Mucosa of stomach (tissue), 1 donor: ENCODE data around the gene HTT.

ENCODE experiments used
- H3K27me3 ChIP-seq: one replicate; pipeline ENCODE4 v1.7.0; 2013; ENCODE audit warnings: mild to moderate bottlenecking, low read length; ENCODE audit not compliant: control insufficient read depth, insufficient read depth
- H3K36me3 ChIP-seq: one replicate; pipeline ENCODE4 v1.7.0; 2013; ENCODE audit warnings: low read length; ENCODE audit not compliant: control insufficient read depth, insufficient read depth
- H3K4me1 ChIP-seq: one replicate; pipeline ENCODE4 v1.7.0; 2013; ENCODE audit warnings: mild to moderate bottlenecking, low read length; ENCODE audit not compliant: control insufficient read depth, insufficient read depth
- H3K4me3 ChIP-seq: one replicate; pipeline ENCODE4 v1.7.0; 2013; ENCODE audit warnings: low read length
- H3K9ac ChIP-seq: one replicate; pipeline ENCODE4 v1.7.0; 2013; ENCODE audit warnings: mild to moderate bottlenecking, low read length, moderate library complexity
- H3K9me3 ChIP-seq: one replicate; pipeline ENCODE4 v1.7.0; 2013; ENCODE audit warnings: mild to moderate bottlenecking, low read length, moderate library complexity; ENCODE audit not compliant: control insufficient read depth
- donor health status: Pancreatic carcinoma.

HTT gene

DNA sequence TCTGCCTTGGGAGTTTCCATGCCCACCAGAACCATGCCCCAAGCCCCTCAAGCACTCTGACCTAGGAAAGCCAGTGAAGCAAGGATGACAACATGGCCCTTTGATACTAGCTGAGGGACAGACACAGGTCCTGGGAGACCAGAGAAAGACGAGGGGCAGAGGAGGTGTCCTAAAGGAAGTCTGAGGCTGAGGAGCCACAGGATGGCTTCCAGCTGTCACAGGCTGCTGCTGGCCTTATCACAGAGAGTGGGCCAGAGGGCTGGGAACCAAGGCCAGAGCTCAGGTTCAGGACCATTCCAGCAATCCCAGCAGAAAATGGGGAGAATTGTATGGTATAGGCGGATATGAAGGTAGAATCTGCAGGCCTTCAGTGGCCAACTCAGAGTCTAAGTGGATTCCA, 142.8 kb downstream of the HTT start:
- peaks cover 33% of the 10 kb centered on the region for H3K36me3 ChIP-seq

DNA sequence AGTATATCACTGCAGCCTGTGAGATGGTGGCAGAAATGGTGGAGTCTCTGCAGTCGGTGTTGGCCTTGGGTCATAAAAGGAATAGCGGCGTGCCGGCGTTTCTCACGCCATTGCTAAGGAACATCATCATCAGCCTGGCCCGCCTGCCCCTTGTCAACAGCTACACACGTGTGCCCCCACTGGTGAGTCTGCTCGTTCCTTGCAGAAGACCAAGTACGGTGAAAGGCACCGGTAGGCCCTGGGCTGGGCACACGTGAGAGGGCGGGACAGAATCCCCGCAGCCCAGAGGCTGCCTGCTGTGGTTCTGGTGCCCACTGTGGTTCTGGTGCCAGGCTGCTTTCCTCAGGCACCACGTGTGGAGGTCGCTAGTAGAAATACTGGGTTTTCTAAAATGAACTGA, 143.3 kb downstream of the HTT start:
- Histone ChIP-seq H3K4me1 (no peaks in the 10 kb centered on the region), H3K27me3 (no peaks in the 10 kb centered on the region), H3K9me3 (no peaks in the 10 kb centered on the region), H3K9ac (no peak overlapping the region), H3K36me3 (peaks cover 29% of the 10 kb centered on the region), H3K4me3 (no peak overlapping the region)

More for the DNA sequence above, 142.8 kb downstream of the HTT start:
- H3K4me1 ChIP-seq: no peaks in the 10 kb centered on the region
- no peaks in the 10 kb centered on the region for H3K9me3 ChIP-seq
- no peak overlapping the region for H3K4me3 ChIP-seq
- H3K27me3 ChIP-seq: no peaks in the 10 kb centered on the region
- H3K9ac ChIP-seq: no peak overlapping the region

DNA sequence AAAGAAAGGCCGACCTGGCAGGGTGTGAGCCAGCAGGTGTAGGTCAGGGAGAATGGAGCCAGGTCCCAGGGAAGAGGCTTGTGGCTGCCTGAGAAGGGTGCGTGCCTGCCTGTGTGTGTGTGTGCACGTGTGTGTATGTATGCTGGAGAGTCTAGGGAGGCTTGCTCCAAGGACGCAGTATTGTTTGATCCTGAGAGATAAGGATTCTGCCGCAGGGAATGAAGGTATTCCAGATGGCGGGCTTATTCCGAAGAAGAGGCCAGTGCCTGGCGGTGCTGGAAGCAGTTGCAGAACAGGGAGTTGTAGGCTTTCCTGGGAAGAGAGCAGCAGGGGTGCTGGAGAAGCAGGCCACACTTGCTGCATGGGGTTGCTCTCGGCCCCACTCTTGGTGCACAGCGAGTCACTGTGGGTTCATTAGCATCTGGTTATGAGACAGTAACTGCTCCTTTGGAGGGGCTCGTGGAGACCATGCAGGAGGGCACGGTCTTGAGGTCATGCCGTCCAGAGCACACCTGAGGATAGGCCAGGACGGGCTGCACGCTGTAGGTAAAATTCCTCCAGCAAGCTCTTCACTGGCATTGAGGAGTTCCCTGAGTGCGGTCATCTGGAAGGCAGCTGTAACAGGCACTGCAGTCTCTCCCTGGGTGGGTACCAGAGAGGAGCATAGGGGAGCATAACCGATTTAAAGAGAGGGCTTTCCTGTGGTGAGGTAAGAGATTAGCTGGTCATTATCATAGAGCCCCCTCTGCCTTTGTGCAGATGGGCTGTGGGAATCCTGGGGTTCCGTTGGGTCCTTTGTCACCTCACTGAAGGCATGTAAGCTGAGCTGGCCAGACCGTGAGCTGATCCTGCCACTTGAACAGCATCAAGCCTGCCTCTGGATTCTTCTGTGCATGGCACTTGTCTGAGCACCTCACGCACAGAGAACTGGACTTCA, 144.6 kb downstream of the HTT start:
- Histone ChIP-seq H3K27me3 (no peaks in the 10 kb centered on the region), H3K4me3 (no peak overlapping the region), H3K9me3 (no peaks in the 10 kb centered on the region), H3K36me3 (peaks cover 27% of the 10 kb centered on the region), H3K9ac (no peak overlapping the region), H3K4me1 (no peaks in the 10 kb centered on the region)

DNA sequence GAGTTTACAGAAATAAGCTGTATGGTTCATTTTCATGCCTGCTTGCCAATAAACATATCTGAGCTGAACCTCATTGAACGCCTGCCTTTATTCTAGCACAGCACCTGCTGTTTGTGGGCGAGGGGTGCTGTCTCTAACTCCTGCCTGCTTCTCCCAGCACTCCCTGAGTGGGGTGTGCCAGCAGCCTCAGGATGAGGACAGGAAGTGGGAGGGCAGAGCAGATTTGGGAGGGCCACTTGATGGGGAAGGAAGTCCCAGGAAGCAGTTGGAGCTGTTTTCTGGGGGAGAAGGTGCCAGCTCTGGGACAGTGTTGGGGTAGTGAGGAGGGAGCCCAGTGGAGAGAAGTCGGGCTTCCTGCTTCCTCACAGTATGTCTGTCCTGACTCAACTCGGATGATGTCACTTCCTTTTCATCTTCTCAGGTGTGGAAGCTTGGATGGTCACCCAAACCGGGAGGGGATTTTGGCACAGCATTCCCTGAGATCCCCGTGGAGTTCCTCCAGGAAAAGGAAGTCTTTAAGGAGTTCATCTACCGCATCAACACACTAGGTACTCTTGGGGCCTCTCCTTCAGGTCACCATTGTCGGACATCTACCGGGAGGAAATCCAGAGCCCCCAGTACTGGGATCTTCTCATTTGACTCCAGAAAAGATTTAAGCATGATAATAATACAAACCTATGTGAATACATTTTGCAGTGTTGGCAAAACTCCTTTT, 145.4 kb downstream of the HTT start:
- Histone ChIP-seq H3K9me3 (no peaks in the 10 kb centered on the region), H3K36me3 (peaks cover 27% of the 10 kb centered on the region), H3K9ac (no peak overlapping the region), H3K27me3 (no peaks in the 10 kb centered on the region), H3K4me3 (no peak overlapping the region), H3K4me1 (no peaks in the 10 kb centered on the region)

DNA sequence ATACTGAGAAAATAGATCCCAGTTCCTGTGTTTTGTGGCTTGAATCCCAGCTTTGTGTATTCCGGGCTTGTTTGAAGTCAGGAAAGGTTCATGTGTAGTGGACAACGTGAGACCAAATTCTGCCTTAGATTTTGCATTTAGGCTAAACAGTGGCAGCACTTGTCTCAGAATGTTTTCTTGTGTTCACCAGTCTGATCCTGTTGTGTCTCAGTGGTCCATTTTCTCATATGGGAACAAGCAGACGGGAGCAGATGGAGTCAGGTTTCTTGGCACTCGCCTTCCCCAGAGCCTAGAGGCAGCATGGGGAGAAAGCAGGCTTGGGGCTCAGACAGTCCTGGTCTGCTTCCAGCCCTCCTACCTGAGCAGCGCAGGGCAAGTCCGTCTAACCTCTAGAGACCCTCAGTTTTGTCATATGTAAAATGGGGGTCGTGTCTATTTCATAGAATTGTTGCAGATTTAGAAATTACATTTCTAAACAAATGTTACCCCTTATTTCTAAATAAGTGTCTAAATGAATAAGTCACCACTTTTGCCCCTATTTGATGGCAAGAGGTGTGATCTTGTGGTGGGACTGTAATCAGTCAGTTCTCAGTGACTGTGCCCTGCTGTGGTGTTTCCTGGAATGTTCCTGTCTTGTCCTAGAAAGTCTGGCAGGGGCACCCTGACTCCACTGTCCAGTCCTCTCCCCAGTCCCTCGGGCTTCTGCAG, 146.1 kb downstream of the HTT start:
- peaks cover 26% of the 10 kb centered on the region for H3K36me3 ChIP-seq
- no peaks in the 10 kb centered on the region for H3K9me3 ChIP-seq
- no peak overlapping the region for H3K4me3 ChIP-seq
- H3K27me3 ChIP-seq: no peaks in the 10 kb centered on the region
- no peaks in the 10 kb centered on the region for H3K4me1 ChIP-seq
- H3K9ac ChIP-seq: no peak overlapping the region

DNA sequence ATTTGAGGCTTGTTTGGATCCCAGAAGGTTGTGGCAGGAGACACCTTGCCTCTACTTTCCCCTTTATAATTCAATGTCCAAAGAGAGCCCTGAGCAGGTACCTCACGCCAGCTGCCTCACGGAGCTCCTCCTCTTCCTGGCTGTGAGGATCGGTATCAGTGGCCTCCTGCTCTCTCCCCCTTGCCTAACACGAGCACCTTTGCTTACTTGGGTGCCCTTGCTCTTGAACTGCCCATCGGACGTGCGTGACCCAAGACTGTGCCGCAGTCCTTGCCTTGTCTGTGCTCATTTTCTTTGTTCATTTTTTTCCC, 146.7 kb downstream of the HTT start:
- Histone ChIP-seq H3K4me3 (no peak overlapping the region), H3K36me3 (peaks cover 21% of the 10 kb centered on the region), H3K9ac (no peak overlapping the region), H3K27me3 (no peaks in the 10 kb centered on the region), H3K4me1 (no peaks in the 10 kb centered on the region), H3K9me3 (no peaks in the 10 kb centered on the region)

DNA sequence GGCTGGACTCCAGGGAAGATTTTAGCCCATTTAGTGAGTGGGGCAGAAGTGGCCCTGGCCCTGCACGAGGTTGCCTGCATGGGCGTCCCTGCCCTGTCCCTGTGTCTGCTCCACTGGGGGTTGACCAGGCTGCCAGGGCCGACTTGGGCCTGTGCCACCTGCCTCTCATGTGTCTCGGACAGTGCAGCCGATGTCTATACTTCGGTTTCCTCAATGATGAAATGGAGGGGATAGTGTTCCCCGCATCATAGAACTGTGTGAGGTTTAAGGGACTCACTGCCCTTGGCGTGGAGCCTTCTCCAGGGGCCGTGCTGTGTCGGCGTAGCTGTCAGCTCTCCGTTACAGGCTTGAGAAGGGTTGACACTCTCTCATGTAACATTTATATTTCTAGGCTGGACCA, 147.5 kb downstream of the HTT start:
- Histone ChIP-seq H3K9ac (no peak overlapping the region), H3K9me3 (no peaks in the 10 kb centered on the region), H3K27me3 (no peaks in the 10 kb centered on the region), H3K4me1 (no peaks in the 10 kb centered on the region), H3K36me3 (peaks cover 18% of the 10 kb centered on the region), H3K4me3 (no peak overlapping the region)

DNA sequence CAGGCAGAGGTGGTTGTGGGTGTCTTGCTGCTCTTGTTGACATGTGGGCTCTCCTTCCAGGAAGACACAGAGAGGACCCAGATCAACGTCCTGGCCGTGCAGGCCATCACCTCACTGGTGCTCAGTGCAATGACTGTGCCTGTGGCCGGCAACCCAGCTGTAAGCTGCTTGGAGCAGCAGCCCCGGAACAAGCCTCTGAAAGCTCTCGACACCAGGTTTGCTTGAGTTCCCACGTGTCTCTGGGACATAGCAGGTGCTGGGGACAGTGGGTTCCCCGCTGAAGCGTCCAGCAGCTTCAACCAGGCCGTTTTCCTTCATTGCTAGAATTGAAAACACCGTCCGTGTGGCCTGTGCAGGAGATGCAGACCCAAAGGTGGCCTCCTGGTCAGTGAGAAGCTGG, 148.9 kb downstream of the HTT start:
- Histone ChIP-seq H3K9ac (no peak overlapping the region), H3K36me3 (peaks cover 10% of the 10 kb centered on the region), H3K27me3 (no peaks in the 10 kb centered on the region), H3K4me3 (no peak overlapping the region), H3K9me3 (no peaks in the 10 kb centered on the region), H3K4me1 (no peaks in the 10 kb centered on the region)

DNA sequence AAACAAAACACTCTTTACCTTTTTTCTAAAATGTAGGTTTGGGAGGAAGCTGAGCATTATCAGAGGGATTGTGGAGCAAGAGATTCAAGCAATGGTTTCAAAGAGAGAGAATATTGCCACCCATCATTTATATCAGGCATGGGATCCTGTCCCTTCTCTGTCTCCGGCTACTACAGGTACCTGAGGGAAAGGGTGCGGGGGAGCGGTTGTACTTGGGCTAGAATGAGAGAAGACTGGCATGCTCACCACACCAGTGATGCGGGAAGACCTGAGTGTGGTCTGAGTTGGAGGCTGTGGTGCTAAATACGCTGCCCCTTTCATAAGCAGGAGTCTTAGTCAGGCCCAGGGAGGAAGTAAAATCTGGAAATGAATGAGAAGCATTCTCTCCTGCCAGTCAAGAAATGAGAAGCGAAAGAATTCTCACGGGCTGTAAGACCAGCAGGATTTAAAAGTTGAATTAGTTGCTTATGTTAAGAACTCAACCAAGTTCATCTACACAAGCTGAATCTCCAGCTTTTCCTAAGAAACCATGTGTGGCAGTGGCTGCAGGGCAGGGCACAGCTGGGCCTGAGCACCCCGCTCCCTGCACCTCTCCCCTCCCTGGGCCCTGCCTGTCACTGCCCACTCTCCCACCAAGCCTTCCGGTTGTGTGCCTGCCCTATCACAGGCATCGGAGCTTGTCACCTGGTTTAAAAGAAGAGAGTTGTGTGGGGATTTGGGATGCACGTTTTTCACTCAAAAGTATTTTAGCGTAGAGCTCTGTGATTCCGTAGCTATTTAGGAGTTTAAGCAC, 149.7 kb downstream of the HTT start:
- no peaks in the 10 kb centered on the region for H3K27me3 ChIP-seq
- no peak overlapping the region for H3K9ac ChIP-seq
- H3K36me3 ChIP-seq: peaks cover 15% of the 10 kb centered on the region
- H3K4me1 ChIP-seq: no peaks in the 10 kb centered on the region
- H3K4me3 ChIP-seq: no peak overlapping the region
- no peaks in the 10 kb centered on the region for H3K9me3 ChIP-seq

DNA sequence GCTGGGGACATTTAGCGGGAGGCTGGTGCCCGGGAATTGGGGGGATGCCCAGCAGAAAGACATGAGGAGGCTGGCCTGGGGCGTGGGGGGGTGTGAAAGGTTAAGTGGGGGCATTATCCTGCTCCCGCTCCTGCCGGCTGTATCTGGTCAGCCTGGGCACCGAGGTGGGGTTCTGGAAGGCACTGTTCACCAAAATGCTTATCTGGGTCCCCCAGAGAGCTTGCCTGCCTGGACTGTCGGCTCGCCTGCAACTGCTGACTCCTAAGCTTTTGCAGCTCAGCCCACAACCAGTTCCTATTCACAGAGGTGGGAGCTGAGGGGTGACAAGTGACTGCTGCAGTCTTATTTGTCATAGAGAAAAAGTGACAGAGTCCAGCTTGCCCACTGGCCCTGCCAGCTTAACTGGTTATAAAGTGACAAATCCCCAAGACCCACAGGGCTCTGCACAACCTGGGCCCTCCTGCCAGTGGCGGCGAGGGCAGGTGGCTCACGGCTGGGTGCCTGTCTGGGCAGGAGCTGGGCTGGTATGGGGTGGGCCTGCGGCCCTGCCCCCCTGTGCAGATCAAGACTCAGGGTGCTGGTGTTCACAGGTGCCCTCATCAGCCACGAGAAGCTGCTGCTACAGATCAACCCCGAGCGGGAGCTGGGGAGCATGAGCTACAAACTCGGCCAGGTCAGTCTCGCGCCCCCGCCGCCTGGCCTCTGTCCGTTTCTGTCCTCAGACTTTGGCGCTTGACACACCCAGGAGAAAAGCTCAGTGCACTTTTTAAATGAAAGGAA, 150.8 kb downstream of the HTT start:
- Histone ChIP-seq H3K4me1 (no peaks in the 10 kb centered on the region), H3K4me3 (no peak overlapping the region), H3K9ac (no peak overlapping the region), H3K9me3 (no peaks in the 10 kb centered on the region), H3K27me3 (no peaks in the 10 kb centered on the region), H3K36me3 (peaks cover 22% of the 10 kb centered on the region)

DNA sequence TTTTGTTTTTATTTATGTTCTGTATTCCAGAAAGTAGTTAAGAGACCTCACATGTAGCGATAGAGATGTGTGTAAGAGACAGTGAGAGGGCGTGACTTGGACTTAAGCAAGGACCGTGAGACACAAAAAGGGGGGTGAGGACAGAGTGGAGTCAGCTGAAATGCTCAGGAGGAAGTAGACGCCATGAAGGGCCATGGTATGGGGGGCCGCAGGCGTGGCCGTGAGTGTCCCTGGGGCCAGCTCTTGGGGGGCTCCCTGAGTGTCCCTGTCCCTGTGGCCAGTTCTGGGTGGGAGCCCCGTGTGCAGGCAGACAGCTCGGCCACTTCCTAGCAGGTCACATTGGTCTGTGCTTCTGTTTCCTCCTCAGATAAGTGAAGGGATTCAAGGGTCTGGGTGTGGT, 151.5 kb downstream of the HTT start:
- no peaks in the 10 kb centered on the region for H3K27me3 ChIP-seq
- no peak overlapping the region for H3K9ac ChIP-seq
- H3K4me1 ChIP-seq: no peaks in the 10 kb centered on the region
- H3K9me3 ChIP-seq: no peaks in the 10 kb centered on the region
- peaks cover 22% of the 10 kb centered on the region for H3K36me3 ChIP-seq
- no peak overlapping the region for H3K4me3 ChIP-seq
